ENCODE results near the gene SUN3. TPM values are rescaled to one million over a fixed set of nuclear protein-coding genes. Genes with fewer than 3 reads are reported as not detected.

The SUN3 gene
- total RNA-seq, 2 donors from 2014 or later, result not detected

DNA sequence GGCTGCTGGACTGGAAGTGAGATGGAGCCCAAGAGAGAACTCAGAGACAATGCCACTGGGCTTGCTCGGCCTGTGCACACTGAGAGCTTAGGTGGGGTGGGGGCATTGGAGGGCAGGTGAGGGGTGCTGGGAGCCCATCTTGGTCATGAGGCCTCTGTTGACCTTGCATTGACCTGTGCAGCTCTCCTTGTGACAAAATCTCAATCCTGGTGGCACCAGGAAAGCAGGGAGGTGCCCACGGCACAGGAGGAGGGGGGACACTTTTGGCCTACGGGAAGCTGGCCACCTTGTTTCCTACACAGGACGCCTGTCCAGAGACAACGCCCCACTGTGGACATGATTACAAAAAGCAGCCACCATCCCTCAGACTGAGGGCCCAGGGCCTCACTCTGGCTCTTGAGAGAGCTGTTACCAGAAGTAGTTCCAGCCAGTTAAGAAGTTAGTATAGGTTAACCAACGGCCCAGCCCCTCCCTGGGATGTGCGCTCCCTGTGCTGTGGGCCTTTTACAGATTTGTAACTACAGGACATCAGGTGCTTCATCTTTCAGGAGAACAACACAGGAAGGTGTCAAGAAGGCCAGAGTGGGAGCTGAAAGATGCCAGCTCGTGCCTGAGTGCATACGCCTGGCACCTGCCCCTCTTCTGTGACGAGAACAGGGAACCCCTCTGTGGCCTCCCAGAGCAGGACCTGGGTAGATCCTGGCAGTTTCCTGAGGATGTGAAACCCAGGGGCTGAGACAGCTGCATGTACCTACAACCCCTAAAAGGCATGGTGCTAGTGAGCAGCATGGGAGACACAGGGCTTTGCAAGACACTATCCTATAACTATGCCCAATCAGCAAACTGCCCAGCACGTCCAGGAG is 91.0 kb downstream of the SUN3 start:
- intact Hi-C loops (cut with DNase I), result no loop called here
- DNase-seq (ENCODE audit: low spot score), result no peak

Other genes with a start within 250 kb of the SUN3 start
- under 1 TPM; 0.88 to 0.90 TPM for gene PKD1L1, start 80.6 kb downstream of the SUN3 start, total RNA-seq
- gene HUS1, start 49.5 kb downstream of the SUN3 start, total RNA-seq, result 10 to 100 TPM; 22.8 to 23.1 TPM
- not detected for gene C7orf57, start 6.4 kb upstream of the SUN3 start, total RNA-seq
- gene UPP1, start 60.2 kb upstream of the SUN3 start, total RNA-seq, result 10 to 100 TPM; 25.5 to 25.9 TPM
- under 1 TPM; 0.10 to 0.19 TPM for gene ABCA13, start 142.4 kb upstream of the SUN3 start, total RNA-seq

All from posterior vena cava (tissue), 2 donors.